Measurements from ENCODE around the gene NOTCH2.

NOTCH2 gene

GRCh38 chr1:119954476-119955422 lies 114.7 kb downstream of the NOTCH2 start:
- POLR2A ChIA-PET: no interaction called here
- no peaks in the 10 kb centered on the region for H3K9me3 ChIP-seq (ENCODE audit: control insufficient read depth, insufficient read depth, low read depth, low read length)
- TF ChIP-seq ZNF133 (tag by site-specific recombination; IDR thresholded peaks at IDR 0.05) (no peak), ZNF785 (tag by site-specific recombination; IDR thresholded peaks at IDR 0.05) (no peak), ZNF544 (tag by site-specific recombination; IDR thresholded peaks at IDR 0.05) (no peak), ZNF621 (tag by site-specific recombination; IDR thresholded peaks at IDR 0.05) (no peak), ZNF791 (tag by site-specific recombination; IDR thresholded peaks at IDR 0.05) (no peak), PATZ1 (tag by site-specific recombination; IDR thresholded peaks at IDR 0.05) (no peak), ZSCAN30 (tag by site-specific recombination; IDR thresholded peaks at IDR 0.05) (no peak), ZNF571 (tag by site-specific recombination; IDR thresholded peaks at IDR 0.05) (no peak), SCRT1 (tag by site-specific recombination; IDR thresholded peaks at IDR 0.05; ENCODE audit: borderline replicate concordance) (no peak), ZNF639 (tag by site-specific recombination; IDR thresholded peaks at IDR 0.05) (no peak), ZNF335 (tag by site-specific recombination; conservative IDR thresholded peaks at IDR 0.05) (no peak), GLIS2 (tag by site-specific recombination; IDR thresholded peaks at IDR 0.05) (no peak), OVOL3 (tag by site-specific recombination; IDR thresholded peaks at IDR 0.05) (no peak), ZNF114 (tag by site-specific recombination; IDR thresholded peaks at IDR 0.05) (no peak), GLIS1 (tag by site-specific recombination; IDR thresholded peaks at IDR 0.05) (no peak), RBAK (tag by site-specific recombination; IDR thresholded peaks at IDR 0.05) (no peak), ZNF701 (tag by site-specific recombination; IDR thresholded peaks at IDR 0.05) (no peak)
- peaks cover 11 to 81% of the 10 kb centered on the region in 2 experiments for H3K36me3 ChIP-seq (ENCODE audit: control insufficient read depth in 2 of 2, insufficient read depth in 1 of 2, low read length in 2 of 2)
- no peaks in the 10 kb centered on the region for H3K4me1 ChIP-seq (ENCODE audit: control insufficient read depth, insufficient read depth, low read length)
- no peak overlapping the region for H3K4me3 ChIP-seq (ENCODE audit: low read depth, low read length)
- H3K27ac ChIP-seq (ENCODE audit: extremely low read depth, low read depth, low read length): no peak overlapping the region
- CTCF ChIA-PET: interaction anchor here (0.7 to 1.3 kb wide), 2 partner anchors 14 to 85 kb away, joined by 3 to 4 read pairs; no protein-coding TSS in a partner anchor

- H3K4me1 ChIP-seq (ENCODE audit: control insufficient read depth, insufficient read depth, low read length): no peaks in the 10 kb centered on the region
- no peak overlapping the region for H3K4me3 ChIP-seq (ENCODE audit: low read depth, low read length)
- ChIA-PET CTCF (interaction anchor here (1.3 to 1.5 kb wide), 2 partner anchors 15 kb away, joined by 4 read pairs; no protein-coding TSS in a partner anchor), POLR2A (no interaction called here)
- no peak overlapping the region for H3K27ac ChIP-seq (ENCODE audit: extremely low read depth, low read depth, low read length)
- no peaks in the 10 kb centered on the region for H3K9me3 ChIP-seq (ENCODE audit: control insufficient read depth, insufficient read depth, low read depth, low read length)
- H3K36me3 ChIP-seq (ENCODE audit: control insufficient read depth in 2 of 2, insufficient read depth in 1 of 2, low read length in 2 of 2): peaks cover 12 to 78% of the 10 kb centered on the region in 2 experiments
- TF ChIP-seq ZNF248 (tag by site-specific recombination; IDR thresholded peaks at IDR 0.05) (no peak), PRDM2 (tag by site-specific recombination; IDR thresholded peaks at IDR 0.05; ENCODE audit: borderline replicate concordance) (no peak), TCF7L2 (IDR thresholded peaks at IDR 0.05; ENCODE audit: borderline replicate concordance, low read depth, low read length) (no peak), ZNF677 (tag by site-specific recombination; IDR thresholded peaks at IDR 0.05) (no peak), BCL11B (tag by site-specific recombination; IDR thresholded peaks at IDR 0.05; ENCODE audit: low read depth) (no peak), ZNF169 (tag by site-specific recombination; IDR thresholded peaks at IDR 0.05) (no peak)
Measured at GRCh38 chr1:119953266-119953998, 116.0 kb downstream of the NOTCH2 start.
